WTC11 (cell line): ENCODE measurements around the gene KIFC3. TPM values are rescaled to one million over a fixed set of nuclear protein-coding genes. Genes with fewer than 3 reads are reported as not detected.
A peak's percentile ranks its signal among the peaks of the same experiment; 100 is the strongest.

Experiments used
- ATAC-seq: fragments of 200-7000 bp; cut with Tn5 transposase; 2 replicates; pipeline ENCODE4 v1.10.0; 2021; ENCODE audit warnings: mild to moderate bottlenecking, moderate library complexity
- CTCF ChIA-PET: fragments of 300-600 bp; sonication (Branson Sonifier 250); formaldehyde crosslinking; loops from one replicate; lab custom pipeline; 2021; ENCODE audit warnings: antibody characterized with exemption; lab: Charles Lee
- POLR2A ChIA-PET: fragments of 350-600 bp; sonication (Branson Sonifier 250); formaldehyde crosslinking; loops from one replicate; lab custom pipeline; 2021; ENCODE audit warnings: antibody characterized with exemption; lab: Charles Lee
- DNase-seq: peaks from one replicate; pipeline ENCODE4 v3.0.0; 2021; ENCODE audit warnings: low spot score
- H3K27ac Mint-ChIP-seq: 2 replicates; pipeline ENCODE4 v1.8.0; 2021; ENCODE audit warnings: mixed read lengths
- H3K27me3 Mint-ChIP-seq: 2 replicates; pipeline ENCODE4 v1.8.0; 2021; ENCODE audit warnings: low read depth, mild to moderate bottlenecking, moderate library complexity, mixed read lengths
- H3K36me3 Mint-ChIP-seq: 2 replicates; pipeline ENCODE4 v1.8.0; 2021; ENCODE audit warnings: mixed read lengths
- H3K4me1 Mint-ChIP-seq: 2 replicates; pipeline ENCODE4 v1.8.0; 2022; ENCODE audit warnings: mixed read lengths
- H3K4me3 Mint-ChIP-seq: 2 replicates; pipeline ENCODE4 v1.8.0; 2021; ENCODE audit warnings: mild to moderate bottlenecking, moderate library complexity, mixed read lengths
- H3K9me3 Mint-ChIP-seq: 2 replicates; pipeline ENCODE4 v1.8.0; 2021; ENCODE audit warnings: mixed read lengths
- CREB1 ChIP-seq: sonication (generic); formaldehyde crosslinking; IDR thresholded peaks from 2 replicates; pipeline ENCODE4 v1.8.0; 2023; ENCODE audit warnings: mild to moderate bottlenecking, missing genetic modification reagents
- ESRRA ChIP-seq: sonication (generic); formaldehyde crosslinking; IDR thresholded peaks from 2 replicates; pipeline ENCODE4 v1.8.1; 2022; ENCODE audit warnings: mild to moderate bottlenecking, missing genetic modification reagents, borderline replicate concordance
- FOXK1 ChIP-seq: sonication (generic); formaldehyde crosslinking; IDR thresholded peaks from 2 replicates; pipeline ENCODE4 v1.8.0; 2022; ENCODE audit warnings: mild to moderate bottlenecking, moderate library complexity, missing genetic modification reagents
- GTF2I ChIP-seq: fragments of 250-450 bp; sonication (Bioruptor Pico); conservative IDR thresholded peaks from 2 replicates; pipeline ENCODE4 v1.4.0; 2021; ENCODE audit warnings: mild to moderate bottlenecking
- IRF2 ChIP-seq: sonication (generic); formaldehyde crosslinking; IDR thresholded peaks from 2 replicates; pipeline ENCODE4 v1.8.0; 2022; ENCODE audit warnings: low read depth, missing genetic modification reagents, borderline replicate concordance
- JAZF1 ChIP-seq: fragments of 250-450 bp; sonication (Bioruptor Pico); IDR thresholded peaks from 2 replicates; pipeline ENCODE4 v1.9.0; 2021; ENCODE audit warnings: moderate library complexity, mild to moderate bottlenecking, inconsistent platforms
- NFYB ChIP-seq: sonication (generic); formaldehyde crosslinking; conservative IDR thresholded peaks from 2 replicates; pipeline ENCODE4 v1.8.0; 2022; ENCODE audit warnings: low read depth, missing genetic modification reagents
- NR1H2 ChIP-seq: sonication (generic); formaldehyde crosslinking; IDR thresholded peaks from 2 replicates; pipeline ENCODE4 v1.9.0; 2021; ENCODE audit warnings: mild to moderate bottlenecking, moderate library complexity, missing genetic modification reagents
- RELA ChIP-seq: sonication (generic); formaldehyde crosslinking; IDR thresholded peaks from 2 replicates; pipeline ENCODE4 v1.8.1; 2022; ENCODE audit warnings: missing genetic modification reagents, mild to moderate bottlenecking, borderline replicate concordance
- RORB ChIP-seq: fragments of 250-450 bp; sonication (Bioruptor Pico); IDR thresholded peaks from 2 replicates; pipeline ENCODE4 v1.9.0; 2021; ENCODE audit warnings: mild to moderate bottlenecking
- total RNA-seq: library from RNA; stranded (reverse); gene quantifications from 3 replicates; pipeline ENCODE4 v1.2.3, GENCODE V29; 2021
- TF ChIP-seq, protein P1 (sequence below): sonication (generic); formaldehyde crosslinking; IDR thresholded peaks from 2 replicates; pipeline ENCODE4 v1.8.0; 2022; ENCODE audit warnings: mild to moderate bottlenecking, missing genetic modification reagents
- TF ChIP-seq, protein P2 (sequence below): fragments of 250-450 bp; sonication (Bioruptor Pico); conservative IDR thresholded peaks from 2 replicates; pipeline ENCODE4 v1.9.0; 2021; ENCODE audit warnings: mild to moderate bottlenecking
- TF ChIP-seq, protein P3 (sequence below): sonication (generic); formaldehyde crosslinking; IDR thresholded peaks from 2 replicates; pipeline ENCODE4 v1.8.1; 2023; ENCODE audit warnings: mild to moderate bottlenecking, missing genetic modification reagents
- TF ChIP-seq, protein P4 (sequence below): fragments of 250-450 bp; sonication (Bioruptor Pico); IDR thresholded peaks from 2 replicates; pipeline ENCODE4 v1.9.0; 2021; ENCODE audit warnings: mild to moderate bottlenecking, borderline replicate concordance
- TF ChIP-seq, protein P5 (sequence below): sonication (generic); formaldehyde crosslinking; IDR thresholded peaks from 2 replicates; pipeline ENCODE4 v1.8.1; 2022; ENCODE audit warnings: low read depth, mild to moderate bottlenecking, moderate library complexity, missing genetic modification reagents, borderline replicate concordance
- TF ChIP-seq, protein P6 (sequence below): sonication (generic); formaldehyde crosslinking; IDR thresholded peaks from 2 replicates; pipeline ENCODE4 v1.8.0; 2022; ENCODE audit warnings: mild to moderate bottlenecking, missing genetic modification reagents

KIFC3 gene
- total RNA-seq, 1 experiment from 2014 or later: 11.6 TPM

DNA sequence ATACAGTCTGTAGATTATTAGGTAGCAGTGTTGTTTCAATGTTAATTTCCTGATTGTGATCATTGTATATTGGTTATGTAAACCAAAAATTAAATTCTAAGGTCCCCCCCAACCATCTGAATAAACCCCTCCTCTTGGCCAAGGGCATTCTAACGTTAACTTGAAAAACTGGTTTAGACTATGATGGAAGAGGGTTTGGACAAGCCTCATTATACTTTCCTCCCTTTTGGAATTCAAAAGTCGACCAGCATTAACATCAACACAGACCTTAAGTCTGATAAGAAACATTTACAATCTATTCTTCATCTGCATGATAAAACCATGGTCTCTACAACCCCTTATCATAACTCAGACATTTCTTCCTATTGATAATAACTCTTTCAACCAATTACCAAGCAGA lies 20.6 kb upstream of the KIFC3 start:
- ATAC-seq: no peak
- no peaks in the 10 kb centered on the region for H3K36me3 Mint-ChIP-seq
- TF ChIP-seq, protein P1, sequence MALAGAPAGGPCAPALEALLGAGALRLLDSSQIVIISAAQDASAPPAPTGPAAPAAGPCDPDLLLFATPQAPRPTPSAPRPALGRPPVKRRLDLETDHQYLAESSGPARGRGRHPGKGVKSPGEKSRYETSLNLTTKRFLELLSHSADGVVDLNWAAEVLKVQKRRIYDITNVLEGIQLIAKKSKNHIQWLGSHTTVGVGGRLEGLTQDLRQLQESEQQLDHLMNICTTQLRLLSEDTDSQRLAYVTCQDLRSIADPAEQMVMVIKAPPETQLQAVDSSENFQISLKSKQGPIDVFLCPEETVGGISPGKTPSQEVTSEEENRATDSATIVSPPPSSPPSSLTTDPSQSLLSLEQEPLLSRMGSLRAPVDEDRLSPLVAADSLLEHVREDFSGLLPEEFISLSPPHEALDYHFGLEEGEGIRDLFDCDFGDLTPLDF (CRISPR knock-in tag): no peak
- TF ChIP-seq IRF2 (CRISPR knock-in tag): no peak
- TF ChIP-seq, protein P2, sequence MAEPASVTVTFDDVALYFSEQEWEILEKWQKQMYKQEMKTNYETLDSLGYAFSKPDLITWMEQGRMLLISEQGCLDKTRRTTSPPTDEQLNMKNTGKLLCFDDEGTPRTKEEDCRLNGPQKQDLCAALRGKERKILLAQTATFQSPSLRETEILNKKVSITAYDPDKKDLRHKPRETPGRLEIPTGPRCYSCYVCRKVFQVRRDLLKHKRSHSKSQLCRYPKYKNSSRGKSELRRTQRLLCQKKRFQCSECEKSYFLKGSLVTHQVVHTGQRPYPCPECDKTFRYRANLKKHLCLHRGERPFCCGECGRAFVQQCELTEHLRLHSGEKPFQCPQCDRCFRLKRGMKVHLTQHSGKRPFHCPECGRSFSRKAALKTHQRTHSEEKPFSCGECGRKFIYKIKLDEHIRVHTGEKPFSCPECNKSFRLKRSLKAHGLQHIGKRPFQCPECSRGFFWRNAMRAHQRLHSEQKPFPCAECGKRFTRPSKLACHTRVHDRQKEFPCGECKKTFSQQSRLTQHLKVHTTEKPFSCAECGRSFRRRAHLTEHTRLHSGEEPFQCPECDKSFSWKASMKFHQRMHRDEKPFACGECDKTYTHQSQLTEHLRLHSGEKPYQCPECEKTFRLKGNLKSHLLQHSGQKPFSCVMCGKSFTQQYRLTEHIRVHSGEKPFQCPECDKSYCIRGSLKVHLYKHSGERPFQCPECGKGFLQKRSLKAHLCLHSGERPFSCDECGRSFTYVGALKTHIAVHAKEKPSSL (CRISPR knock-in tag): no peak
- no peak for TF ChIP-seq FOXK1
- TF ChIP-seq JAZF1 (CRISPR knock-in tag): no peak
- TF ChIP-seq ESRRA (CRISPR knock-in tag): no peak
- TF ChIP-seq CREB1 (CRISPR knock-in tag): no peak
- no peak for TF ChIP-seq RELA
- no peak for TF ChIP-seq NR1H2 (CRISPR knock-in tag)
- no peak for TF ChIP-seq NFYB
- TF ChIP-seq, protein P3, sequence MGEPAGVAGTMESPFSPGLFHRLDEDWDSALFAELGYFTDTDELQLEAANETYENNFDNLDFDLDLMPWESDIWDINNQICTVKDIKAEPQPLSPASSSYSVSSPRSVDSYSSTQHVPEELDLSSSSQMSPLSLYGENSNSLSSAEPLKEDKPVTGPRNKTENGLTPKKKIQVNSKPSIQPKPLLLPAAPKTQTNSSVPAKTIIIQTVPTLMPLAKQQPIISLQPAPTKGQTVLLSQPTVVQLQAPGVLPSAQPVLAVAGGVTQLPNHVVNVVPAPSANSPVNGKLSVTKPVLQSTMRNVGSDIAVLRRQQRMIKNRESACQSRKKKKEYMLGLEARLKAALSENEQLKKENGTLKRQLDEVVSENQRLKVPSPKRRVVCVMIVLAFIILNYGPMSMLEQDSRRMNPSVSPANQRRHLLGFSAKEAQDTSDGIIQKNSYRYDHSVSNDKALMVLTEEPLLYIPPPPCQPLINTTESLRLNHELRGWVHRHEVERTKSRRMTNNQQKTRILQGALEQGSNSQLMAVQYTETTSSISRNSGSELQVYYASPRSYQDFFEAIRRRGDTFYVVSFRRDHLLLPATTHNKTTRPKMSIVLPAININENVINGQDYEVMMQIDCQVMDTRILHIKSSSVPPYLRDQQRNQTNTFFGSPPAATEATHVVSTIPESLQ: no peak
- DNase-seq: no peak
- no peaks in the 10 kb centered on the region for H3K9me3 Mint-ChIP-seq
- no peak overlapping the region for H3K4me3 Mint-ChIP-seq
- H3K4me1 Mint-ChIP-seq: peaks cover 19% of the 10 kb centered on the region
- CTCF ChIA-PET: no interaction called here
- no peak overlapping the region for H3K27ac Mint-ChIP-seq
- POLR2A ChIA-PET: no interaction called here
- no peaks in the 10 kb centered on the region for H3K27me3 Mint-ChIP-seq

DNA sequence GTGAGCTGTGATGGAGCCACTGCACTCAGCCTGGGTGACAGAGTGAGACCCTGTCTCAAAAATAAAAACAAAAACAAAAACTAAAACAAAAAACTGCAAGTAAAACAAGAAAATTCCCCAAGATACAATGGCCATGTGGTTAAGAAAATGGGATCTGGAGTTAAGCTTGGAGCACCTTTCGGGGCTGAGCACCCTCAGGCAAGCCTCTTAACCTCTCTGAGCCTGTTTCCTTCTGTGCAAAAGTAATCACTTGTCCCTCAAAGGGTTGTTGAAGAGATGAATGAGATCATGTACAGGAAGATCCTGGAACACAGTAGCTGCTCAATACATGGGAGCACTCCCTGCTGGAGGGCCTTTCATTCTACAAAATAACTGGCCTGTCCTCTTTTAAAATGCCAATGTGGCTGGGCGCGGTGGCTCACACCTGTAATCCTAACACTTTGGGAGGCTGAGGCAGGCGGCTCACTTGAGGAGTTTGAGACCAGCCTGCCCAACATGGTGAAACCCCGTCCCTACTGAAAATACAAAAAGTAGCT lies 19.8 kb upstream of the KIFC3 start:
- POLR2A ChIA-PET: no interaction called here
- DNase-seq (no peak), ATAC-seq (no peak)
- no peaks in the 10 kb centered on the region for H3K36me3 Mint-ChIP-seq
- H3K4me1 Mint-ChIP-seq: peaks cover 19% of the 10 kb centered on the region
- TF ChIP-seq RORB: no peak
- TF ChIP-seq, protein P4, sequence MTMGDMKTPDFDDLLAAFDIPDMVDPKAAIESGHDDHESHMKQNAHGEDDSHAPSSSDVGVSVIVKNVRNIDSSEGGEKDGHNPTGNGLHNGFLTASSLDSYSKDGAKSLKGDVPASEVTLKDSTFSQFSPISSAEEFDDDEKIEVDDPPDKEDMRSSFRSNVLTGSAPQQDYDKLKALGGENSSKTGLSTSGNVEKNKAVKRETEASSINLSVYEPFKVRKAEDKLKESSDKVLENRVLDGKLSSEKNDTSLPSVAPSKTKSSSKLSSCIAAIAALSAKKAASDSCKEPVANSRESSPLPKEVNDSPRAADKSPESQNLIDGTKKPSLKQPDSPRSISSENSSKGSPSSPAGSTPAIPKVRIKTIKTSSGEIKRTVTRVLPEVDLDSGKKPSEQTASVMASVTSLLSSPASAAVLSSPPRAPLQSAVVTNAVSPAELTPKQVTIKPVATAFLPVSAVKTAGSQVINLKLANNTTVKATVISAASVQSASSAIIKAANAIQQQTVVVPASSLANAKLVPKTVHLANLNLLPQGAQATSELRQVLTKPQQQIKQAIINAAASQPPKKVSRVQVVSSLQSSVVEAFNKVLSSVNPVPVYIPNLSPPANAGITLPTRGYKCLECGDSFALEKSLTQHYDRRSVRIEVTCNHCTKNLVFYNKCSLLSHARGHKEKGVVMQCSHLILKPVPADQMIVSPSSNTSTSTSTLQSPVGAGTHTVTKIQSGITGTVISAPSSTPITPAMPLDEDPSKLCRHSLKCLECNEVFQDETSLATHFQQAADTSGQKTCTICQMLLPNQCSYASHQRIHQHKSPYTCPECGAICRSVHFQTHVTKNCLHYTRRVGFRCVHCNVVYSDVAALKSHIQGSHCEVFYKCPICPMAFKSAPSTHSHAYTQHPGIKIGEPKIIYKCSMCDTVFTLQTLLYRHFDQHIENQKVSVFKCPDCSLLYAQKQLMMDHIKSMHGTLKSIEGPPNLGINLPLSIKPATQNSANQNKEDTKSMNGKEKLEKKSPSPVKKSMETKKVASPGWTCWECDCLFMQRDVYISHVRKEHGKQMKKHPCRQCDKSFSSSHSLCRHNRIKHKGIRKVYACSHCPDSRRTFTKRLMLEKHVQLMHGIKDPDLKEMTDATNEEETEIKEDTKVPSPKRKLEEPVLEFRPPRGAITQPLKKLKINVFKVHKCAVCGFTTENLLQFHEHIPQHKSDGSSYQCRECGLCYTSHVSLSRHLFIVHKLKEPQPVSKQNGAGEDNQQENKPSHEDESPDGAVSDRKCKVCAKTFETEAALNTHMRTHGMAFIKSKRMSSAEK: no peak
- TF ChIP-seq, protein P5, sequence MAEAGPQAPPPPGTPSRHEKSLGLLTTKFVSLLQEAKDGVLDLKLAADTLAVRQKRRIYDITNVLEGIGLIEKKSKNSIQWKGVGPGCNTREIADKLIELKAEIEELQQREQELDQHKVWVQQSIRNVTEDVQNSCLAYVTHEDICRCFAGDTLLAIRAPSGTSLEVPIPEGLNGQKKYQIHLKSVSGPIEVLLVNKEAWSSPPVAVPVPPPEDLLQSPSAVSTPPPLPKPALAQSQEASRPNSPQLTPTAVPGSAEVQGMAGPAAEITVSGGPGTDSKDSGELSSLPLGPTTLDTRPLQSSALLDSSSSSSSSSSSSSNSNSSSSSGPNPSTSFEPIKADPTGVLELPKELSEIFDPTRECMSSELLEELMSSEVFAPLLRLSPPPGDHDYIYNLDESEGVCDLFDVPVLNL (CRISPR knock-in tag): no peak
- no peak for TF ChIP-seq GTF2I (CRISPR knock-in tag)
- TF ChIP-seq, protein P6, sequence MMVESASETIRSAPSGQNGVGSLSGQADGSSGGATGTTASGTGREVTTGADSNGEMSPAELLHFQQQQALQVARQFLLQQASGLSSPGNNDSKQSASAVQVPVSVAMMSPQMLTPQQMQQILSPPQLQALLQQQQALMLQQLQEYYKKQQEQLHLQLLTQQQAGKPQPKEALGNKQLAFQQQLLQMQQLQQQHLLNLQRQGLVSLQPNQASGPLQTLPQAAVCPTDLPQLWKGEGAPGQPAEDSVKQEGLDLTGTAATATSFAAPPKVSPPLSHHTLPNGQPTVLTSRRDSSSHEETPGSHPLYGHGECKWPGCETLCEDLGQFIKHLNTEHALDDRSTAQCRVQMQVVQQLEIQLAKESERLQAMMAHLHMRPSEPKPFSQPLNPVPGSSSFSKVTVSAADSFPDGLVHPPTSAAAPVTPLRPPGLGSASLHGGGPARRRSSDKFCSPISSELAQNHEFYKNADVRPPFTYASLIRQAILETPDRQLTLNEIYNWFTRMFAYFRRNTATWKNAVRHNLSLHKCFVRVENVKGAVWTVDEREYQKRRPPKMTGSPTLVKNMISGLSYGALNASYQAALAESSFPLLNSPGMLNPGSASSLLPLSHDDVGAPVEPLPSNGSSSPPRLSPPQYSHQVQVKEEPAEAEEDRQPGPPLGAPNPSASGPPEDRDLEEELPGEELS (CRISPR knock-in tag): no peak
- no peak for TF ChIP-seq ESRRA (CRISPR knock-in tag)
- no peak overlapping the region for H3K4me3 Mint-ChIP-seq
- no peaks in the 10 kb centered on the region for H3K27me3 Mint-ChIP-seq
- H3K27ac Mint-ChIP-seq: peak overlapping the region; percentile 66
- H3K9me3 Mint-ChIP-seq: no peaks in the 10 kb centered on the region
- CTCF ChIA-PET: no interaction called here
